Measurements from ENCODE around the gene NXPE4.

DNA sequence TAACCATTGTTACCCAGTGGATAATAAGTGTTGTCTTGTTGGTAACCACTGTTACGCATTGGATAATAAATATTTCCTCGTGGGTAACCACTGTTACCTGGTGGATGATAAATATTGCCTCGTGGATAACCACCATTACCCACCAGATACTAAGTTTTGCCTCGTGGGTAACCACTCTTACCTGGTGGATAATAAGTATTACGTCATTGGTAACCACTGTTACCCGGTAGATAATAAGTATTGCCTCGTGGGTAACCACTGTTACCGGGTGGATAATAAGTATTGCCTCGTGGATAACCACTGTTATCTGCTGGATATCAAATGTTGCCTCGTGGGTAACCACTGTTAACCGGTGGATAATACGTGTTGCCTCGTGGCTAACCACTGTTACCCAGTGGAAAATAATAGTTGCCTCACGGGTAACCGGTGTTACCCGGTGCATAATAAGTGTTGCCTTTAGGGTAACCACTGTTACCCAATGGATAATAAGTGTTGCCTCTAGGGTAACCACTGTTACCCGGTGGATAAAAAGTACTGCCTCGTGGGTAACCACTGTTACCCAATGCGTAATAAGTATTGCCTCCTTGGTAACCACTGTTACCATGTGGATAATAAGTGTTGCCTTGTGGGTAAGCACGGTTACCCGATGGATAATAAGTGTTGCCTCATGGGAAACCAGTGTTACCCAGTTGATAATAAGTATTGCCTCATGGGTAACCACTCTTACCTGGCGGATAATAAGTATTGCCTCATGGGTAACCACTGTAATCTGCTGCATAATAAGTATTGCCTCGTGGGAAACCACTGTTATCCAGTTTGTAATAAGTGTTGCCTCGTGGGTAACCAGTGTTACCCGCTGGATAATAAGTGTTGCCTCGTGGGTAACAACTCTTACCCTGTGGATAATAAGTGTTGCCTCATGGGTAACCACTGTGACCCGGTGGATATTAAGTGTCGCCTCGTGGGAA lies 21.9 kb upstream of the NXPE4 start:
- TF ChIP-seq CREB1 (IDR thresholded peaks at IDR 0.05) (no peak), CREB1 (CRISPR knock-in tag; IDR thresholded peaks at IDR 0.05) (no peak), SMARCA5 (IDR thresholded peaks at IDR 0.05) (no peak), EZH2 (IDR thresholded peaks at IDR 0.05; ENCODE audit: borderline replicate concordance, low read depth, low read length) (no peak), ZFX (CRISPR knock-in tag; IDR thresholded peaks at IDR 0.05) (no peak), WHSC1 (IDR thresholded peaks at IDR 0.05; ENCODE audit: low read length) (no peak), GTF2A2 (tag; IDR thresholded peaks at IDR 0.05) (no peak), HNRNPL (IDR thresholded peaks at IDR 0.05; ENCODE audit: low read depth, low read length) (no peak), FOXK2 (conservative IDR thresholded peaks at IDR 0.05 in 1 of 2, IDR thresholded peaks at IDR 0.05 in 1 of 2; ENCODE audit: low read depth in 2 of 2) (no peak), ZNF586 (CRISPR knock-in tag; conservative IDR thresholded peaks at IDR 0.05) (no peak)
- TF ChIP-seq, protein P1, sequence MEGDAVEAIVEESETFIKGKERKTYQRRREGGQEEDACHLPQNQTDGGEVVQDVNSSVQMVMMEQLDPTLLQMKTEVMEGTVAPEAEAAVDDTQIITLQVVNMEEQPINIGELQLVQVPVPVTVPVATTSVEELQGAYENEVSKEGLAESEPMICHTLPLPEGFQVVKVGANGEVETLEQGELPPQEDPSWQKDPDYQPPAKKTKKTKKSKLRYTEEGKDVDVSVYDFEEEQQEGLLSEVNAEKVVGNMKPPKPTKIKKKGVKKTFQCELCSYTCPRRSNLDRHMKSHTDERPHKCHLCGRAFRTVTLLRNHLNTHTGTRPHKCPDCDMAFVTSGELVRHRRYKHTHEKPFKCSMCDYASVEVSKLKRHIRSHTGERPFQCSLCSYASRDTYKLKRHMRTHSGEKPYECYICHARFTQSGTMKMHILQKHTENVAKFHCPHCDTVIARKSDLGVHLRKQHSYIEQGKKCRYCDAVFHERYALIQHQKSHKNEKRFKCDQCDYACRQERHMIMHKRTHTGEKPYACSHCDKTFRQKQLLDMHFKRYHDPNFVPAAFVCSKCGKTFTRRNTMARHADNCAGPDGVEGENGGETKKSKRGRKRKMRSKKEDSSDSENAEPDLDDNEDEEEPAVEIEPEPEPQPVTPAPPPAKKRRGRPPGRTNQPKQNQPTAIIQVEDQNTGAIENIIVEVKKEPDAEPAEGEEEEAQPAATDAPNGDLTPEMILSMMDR (IDR thresholded peaks at IDR 0.05 in 2 of 3, conservative IDR thresholded peaks at IDR 0.05 in 1 of 3; ENCODE audit: insufficient read depth in 2 of 3, low read depth in 1 of 3, low read length in 3 of 3): no peak
- TF ChIP-seq, protein P2, sequence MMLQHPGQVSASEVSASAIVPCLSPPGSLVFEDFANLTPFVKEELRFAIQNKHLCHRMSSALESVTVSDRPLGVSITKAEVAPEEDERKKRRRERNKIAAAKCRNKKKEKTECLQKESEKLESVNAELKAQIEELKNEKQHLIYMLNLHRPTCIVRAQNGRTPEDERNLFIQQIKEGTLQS (IDR thresholded peaks at IDR 0.05): no peak
- TF ChIP-seq, protein P2 (CRISPR knock-in tag; conservative IDR thresholded peaks at IDR 0.05): no peak
- TF ChIP-seq, protein P3, sequence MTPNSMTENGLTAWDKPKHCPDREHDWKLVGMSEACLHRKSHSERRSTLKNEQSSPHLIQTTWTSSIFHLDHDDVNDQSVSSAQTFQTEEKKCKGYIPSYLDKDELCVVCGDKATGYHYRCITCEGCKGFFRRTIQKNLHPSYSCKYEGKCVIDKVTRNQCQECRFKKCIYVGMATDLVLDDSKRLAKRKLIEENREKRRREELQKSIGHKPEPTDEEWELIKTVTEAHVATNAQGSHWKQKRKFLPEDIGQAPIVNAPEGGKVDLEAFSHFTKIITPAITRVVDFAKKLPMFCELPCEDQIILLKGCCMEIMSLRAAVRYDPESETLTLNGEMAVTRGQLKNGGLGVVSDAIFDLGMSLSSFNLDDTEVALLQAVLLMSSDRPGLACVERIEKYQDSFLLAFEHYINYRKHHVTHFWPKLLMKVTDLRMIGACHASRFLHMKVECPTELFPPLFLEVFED (CRISPR knock-in tag; conservative IDR thresholded peaks at IDR 0.05): no peak
- TF ChIP-seq, protein P4, sequence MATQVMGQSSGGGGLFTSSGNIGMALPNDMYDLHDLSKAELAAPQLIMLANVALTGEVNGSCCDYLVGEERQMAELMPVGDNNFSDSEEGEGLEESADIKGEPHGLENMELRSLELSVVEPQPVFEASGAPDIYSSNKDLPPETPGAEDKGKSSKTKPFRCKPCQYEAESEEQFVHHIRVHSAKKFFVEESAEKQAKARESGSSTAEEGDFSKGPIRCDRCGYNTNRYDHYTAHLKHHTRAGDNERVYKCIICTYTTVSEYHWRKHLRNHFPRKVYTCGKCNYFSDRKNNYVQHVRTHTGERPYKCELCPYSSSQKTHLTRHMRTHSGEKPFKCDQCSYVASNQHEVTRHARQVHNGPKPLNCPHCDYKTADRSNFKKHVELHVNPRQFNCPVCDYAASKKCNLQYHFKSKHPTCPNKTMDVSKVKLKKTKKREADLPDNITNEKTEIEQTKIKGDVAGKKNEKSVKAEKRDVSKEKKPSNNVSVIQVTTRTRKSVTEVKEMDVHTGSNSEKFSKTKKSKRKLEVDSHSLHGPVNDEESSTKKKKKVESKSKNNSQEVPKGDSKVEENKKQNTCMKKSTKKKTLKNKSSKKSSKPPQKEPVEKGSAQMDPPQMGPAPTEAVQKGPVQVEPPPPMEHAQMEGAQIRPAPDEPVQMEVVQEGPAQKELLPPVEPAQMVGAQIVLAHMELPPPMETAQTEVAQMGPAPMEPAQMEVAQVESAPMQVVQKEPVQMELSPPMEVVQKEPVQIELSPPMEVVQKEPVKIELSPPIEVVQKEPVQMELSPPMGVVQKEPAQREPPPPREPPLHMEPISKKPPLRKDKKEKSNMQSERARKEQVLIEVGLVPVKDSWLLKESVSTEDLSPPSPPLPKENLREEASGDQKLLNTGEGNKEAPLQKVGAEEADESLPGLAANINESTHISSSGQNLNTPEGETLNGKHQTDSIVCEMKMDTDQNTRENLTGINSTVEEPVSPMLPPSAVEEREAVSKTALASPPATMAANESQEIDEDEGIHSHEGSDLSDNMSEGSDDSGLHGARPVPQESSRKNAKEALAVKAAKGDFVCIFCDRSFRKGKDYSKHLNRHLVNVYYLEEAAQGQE (IDR thresholded peaks at IDR 0.05; ENCODE audit: borderline replicate concordance): no peak
- TF ChIP-seq, protein P4 (CRISPR knock-in tag; IDR thresholded peaks at IDR 0.05; ENCODE audit: low read depth): no peak

Data from K562 (cell line).